ENCODE data around the gene MYO6. TPM values are rescaled to one million over a fixed set of nuclear protein-coding genes. Genes with fewer than 3 reads are reported as not detected.

The MYO6 gene
- total RNA-seq, 1 experiment from 2014 or later = 46.9 TPM

DNA sequence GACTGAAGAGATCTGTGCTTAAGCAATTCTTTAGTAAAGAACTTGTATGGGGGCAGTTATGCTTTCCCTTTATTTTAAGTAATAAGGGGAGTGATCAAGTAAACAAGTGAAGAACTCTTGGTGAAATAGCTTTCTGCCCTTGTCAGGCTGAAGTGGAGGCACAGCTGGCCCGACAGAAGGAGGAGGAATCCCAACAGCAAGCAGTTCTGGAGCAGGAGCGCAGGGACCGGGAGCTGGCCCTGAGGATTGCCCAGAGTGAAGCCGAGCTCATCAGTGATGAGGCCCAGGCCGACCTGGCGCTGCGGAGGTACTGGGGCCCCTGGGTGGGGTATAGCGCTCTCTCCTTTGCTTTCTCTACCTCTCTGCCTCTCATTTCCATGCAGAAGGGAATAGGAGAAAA, 143.3 kb downstream of the MYO6 start:
- Histone ChIP-seq H3K27ac (ENCODE audit: insufficient read length, low read depth, low read length) (no peak overlapping the region), H3K27me3 (ENCODE audit: insufficient read depth, low read length) (no peaks in the 10 kb centered on the region), H4K5ac (ENCODE audit: insufficient read length, low read depth, low read length) (no peak overlapping the region), H3K14ac (ENCODE audit: insufficient read depth, low read length) (no peak overlapping the region), H3K18ac (ENCODE audit: insufficient read length, low read depth, low read length) (no peak overlapping the region), H3K23me2 (ENCODE audit: insufficient read length, low read depth, low read length, poor library complexity, severe bottlenecking) (no peaks in the 10 kb centered on the region), H3K23ac (ENCODE audit: insufficient read length, low read depth, low read length) (no peak overlapping the region), H3T11ph (ENCODE audit: low read length) (no peak overlapping the region), H3K4ac (ENCODE audit: low read depth, low read length) (no peak overlapping the region), H3K4me2 (ENCODE audit: insufficient read depth, insufficient read length, low read length) (no peak overlapping the region), H4K20me1 (ENCODE audit: control insufficient read depth, insufficient read depth, insufficient read length) (no peaks in the 10 kb centered on the region), H2BK5ac (ENCODE audit: insufficient read length, low read length) (no peak overlapping the region), H4K8ac (replicated peaks; ENCODE audit: insufficient read length, low read depth, low read length) (no peak overlapping the region), H3K56ac (ENCODE audit: insufficient read length, low read depth, low read length) (no peak overlapping the region), H2BK20ac (ENCODE audit: low read depth, low read length, poor library complexity, severe bottlenecking) (no peak overlapping the region), H3K4me1 (ENCODE audit: insufficient read depth, low read length) (no peaks in the 10 kb centered on the region; the same call in 1 of the 2 replicates), H2BK15ac (ENCODE audit: low read depth, low read length) (no peak overlapping the region), H2AK5ac (ENCODE audit: insufficient read length, low read length) (no peak overlapping the region), H3K79me2 (ENCODE audit: insufficient read depth, low read length) (no peaks in the 10 kb centered on the region), H2AFZ (ENCODE audit: low read length) (no peak overlapping the region), H2BK12ac (ENCODE audit: insufficient read length, low read depth, low read length) (no peak overlapping the region), H3K9me3 (ENCODE audit: control insufficient read depth, low read depth, low read length) (no peaks in the 10 kb centered on the region), H4K91ac (ENCODE audit: insufficient read length, low read depth, low read length) (no peak overlapping the region), H3K9ac (ENCODE audit: extremely low read depth, insufficient read length, low read length) (no peak overlapping the region), H3K79me1 (ENCODE audit: insufficient read depth, low read depth, low read length, poor library complexity, severe bottlenecking) (no peaks in the 10 kb centered on the region), H2BK120ac (ENCODE audit: low read depth, low read length, poor library complexity, severe bottlenecking) (no peak overlapping the region)
- Mint-ChIP-seq H3K4me1 (no peaks in the 10 kb centered on the region), H3K9me3 (no peaks in the 10 kb centered on the region), H3K27me3 (ENCODE audit: low read depth) (no peaks in the 10 kb centered on the region), H3K36me3 (ENCODE audit: insufficient read depth in 1 of 3, low read depth in 3 of 3) (peaks cover 2 to 12% (median 8%) of the 10 kb centered on the region in 3 experiments; a peak in 6 of 7 replicates), H3K27ac (no peak overlapping the region), H3K4me3 (no peak overlapping the region)
- no CpG with 5 or more reads among the region's 8 CpGs for WGBS (ENCODE audit: extremely low coverage, insufficient read length, low lambda C conversion rate)
- TF ChIP-seq, protein P1, sequence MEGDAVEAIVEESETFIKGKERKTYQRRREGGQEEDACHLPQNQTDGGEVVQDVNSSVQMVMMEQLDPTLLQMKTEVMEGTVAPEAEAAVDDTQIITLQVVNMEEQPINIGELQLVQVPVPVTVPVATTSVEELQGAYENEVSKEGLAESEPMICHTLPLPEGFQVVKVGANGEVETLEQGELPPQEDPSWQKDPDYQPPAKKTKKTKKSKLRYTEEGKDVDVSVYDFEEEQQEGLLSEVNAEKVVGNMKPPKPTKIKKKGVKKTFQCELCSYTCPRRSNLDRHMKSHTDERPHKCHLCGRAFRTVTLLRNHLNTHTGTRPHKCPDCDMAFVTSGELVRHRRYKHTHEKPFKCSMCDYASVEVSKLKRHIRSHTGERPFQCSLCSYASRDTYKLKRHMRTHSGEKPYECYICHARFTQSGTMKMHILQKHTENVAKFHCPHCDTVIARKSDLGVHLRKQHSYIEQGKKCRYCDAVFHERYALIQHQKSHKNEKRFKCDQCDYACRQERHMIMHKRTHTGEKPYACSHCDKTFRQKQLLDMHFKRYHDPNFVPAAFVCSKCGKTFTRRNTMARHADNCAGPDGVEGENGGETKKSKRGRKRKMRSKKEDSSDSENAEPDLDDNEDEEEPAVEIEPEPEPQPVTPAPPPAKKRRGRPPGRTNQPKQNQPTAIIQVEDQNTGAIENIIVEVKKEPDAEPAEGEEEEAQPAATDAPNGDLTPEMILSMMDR (conservative IDR thresholded peaks at IDR 0.05) = no peak
- no peak for DNase-seq

Data from H9 (cell line).